ENCODE measurements around the gene ACIN1.

The ACIN1 gene

DNA sequence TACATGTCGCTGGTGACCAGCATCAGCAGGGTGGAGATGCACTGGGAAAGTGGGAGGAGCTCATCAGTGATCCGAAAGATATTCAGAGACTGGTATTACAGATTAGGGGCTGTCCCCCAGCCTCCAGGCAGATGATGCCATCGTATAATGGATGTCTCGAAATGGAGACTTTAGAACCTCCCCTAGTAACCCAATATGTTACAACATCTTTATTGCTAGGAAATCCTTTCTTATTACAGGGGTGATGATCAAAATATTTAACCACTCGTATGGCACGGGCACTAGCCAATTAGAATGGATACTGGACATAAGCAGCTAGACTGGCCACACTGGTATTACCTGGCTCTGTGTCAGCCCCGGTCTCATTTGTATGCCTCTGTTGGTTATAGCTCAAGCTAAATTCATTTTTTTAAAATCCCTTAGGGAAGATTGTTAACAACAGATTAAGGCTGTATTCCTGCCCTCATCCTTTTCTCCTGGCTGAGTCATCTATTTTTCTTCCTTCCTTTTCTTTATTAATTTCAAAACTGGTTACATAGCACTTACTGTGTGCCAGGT lies 34.9 kb upstream of the ACIN1 start:
- no peaks in the 10 kb centered on the region for H3K27me3 ChIP-seq (ENCODE audit: insufficient read depth, poor library complexity, severe bottlenecking)
- no peak for DNase-seq (ENCODE audit: low read depth in 1 of 2, low spot score in 1 of 2)
- no peak overlapping the region for H3K4me3 ChIP-seq (replicated peaks; ENCODE audit: insufficient read depth, low read length)

DNA sequence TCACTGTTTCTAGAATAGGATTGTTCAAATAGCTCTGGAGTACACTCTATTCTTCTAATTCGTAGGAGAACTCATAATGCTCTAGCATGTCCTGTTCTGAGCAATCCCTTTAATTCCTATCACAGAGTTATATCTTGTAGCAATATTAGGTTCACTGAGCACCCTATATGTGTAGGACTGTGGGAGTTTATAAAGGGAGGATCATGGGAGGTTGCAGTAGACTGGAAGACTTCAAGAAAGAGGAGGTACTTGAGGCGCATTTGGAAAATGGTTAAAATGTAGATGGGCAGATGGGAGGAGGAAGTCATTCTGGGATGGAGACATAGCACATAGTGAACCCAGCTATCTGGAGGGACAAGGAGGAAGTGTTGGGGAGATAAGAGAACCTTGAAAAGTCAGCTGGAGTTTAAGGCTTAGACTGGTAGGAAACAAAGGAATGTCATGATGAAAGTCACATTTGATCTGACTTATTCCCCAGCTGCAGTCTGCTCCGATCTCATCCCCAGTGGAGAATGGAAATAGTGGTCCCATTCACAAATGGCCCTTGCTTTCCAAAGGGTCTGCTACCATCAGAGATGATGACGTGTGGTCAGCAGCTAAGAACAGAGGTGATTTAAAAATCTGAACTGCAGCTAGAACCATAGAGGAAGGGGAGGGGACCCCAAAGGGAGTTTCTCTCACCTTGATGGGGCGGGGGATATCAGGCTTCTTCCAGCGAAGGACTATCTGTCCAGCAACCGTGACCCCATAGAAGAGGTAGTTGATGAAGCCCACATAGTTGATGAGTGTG lies 34.2 kb upstream of the ACIN1 start:
- DNase-seq (ENCODE audit: low read depth in 1 of 2, low spot score in 1 of 2): peak in 1 of 2 experiments; percentile 59
- Histone ChIP-seq H3K4me3 (replicated peaks; ENCODE audit: insufficient read depth, low read length) (no peak overlapping the region), H3K27me3 (ENCODE audit: insufficient read depth, poor library complexity, severe bottlenecking) (no peaks in the 10 kb centered on the region), H3K27ac (replicated peaks) (peak overlapping the region; percentile 24; the same call in 1 of the 2 replicates)
- TF ChIP-seq POLR2AphosphoS5 (IDR thresholded peaks at IDR 0.05; ENCODE audit: low read depth): no peak
- TF ChIP-seq, protein P1, sequence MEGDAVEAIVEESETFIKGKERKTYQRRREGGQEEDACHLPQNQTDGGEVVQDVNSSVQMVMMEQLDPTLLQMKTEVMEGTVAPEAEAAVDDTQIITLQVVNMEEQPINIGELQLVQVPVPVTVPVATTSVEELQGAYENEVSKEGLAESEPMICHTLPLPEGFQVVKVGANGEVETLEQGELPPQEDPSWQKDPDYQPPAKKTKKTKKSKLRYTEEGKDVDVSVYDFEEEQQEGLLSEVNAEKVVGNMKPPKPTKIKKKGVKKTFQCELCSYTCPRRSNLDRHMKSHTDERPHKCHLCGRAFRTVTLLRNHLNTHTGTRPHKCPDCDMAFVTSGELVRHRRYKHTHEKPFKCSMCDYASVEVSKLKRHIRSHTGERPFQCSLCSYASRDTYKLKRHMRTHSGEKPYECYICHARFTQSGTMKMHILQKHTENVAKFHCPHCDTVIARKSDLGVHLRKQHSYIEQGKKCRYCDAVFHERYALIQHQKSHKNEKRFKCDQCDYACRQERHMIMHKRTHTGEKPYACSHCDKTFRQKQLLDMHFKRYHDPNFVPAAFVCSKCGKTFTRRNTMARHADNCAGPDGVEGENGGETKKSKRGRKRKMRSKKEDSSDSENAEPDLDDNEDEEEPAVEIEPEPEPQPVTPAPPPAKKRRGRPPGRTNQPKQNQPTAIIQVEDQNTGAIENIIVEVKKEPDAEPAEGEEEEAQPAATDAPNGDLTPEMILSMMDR (IDR thresholded peaks at IDR 0.05; ENCODE audit: insufficient read depth, low read length): no peak
- TF ChIP-seq SPI1 (IDR thresholded peaks at IDR 0.05; ENCODE audit: borderline replicate concordance, low read depth): peak; percentile 85
- TF ChIP-seq, protein P2, sequence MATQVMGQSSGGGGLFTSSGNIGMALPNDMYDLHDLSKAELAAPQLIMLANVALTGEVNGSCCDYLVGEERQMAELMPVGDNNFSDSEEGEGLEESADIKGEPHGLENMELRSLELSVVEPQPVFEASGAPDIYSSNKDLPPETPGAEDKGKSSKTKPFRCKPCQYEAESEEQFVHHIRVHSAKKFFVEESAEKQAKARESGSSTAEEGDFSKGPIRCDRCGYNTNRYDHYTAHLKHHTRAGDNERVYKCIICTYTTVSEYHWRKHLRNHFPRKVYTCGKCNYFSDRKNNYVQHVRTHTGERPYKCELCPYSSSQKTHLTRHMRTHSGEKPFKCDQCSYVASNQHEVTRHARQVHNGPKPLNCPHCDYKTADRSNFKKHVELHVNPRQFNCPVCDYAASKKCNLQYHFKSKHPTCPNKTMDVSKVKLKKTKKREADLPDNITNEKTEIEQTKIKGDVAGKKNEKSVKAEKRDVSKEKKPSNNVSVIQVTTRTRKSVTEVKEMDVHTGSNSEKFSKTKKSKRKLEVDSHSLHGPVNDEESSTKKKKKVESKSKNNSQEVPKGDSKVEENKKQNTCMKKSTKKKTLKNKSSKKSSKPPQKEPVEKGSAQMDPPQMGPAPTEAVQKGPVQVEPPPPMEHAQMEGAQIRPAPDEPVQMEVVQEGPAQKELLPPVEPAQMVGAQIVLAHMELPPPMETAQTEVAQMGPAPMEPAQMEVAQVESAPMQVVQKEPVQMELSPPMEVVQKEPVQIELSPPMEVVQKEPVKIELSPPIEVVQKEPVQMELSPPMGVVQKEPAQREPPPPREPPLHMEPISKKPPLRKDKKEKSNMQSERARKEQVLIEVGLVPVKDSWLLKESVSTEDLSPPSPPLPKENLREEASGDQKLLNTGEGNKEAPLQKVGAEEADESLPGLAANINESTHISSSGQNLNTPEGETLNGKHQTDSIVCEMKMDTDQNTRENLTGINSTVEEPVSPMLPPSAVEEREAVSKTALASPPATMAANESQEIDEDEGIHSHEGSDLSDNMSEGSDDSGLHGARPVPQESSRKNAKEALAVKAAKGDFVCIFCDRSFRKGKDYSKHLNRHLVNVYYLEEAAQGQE (IDR thresholded peaks at IDR 0.05; ENCODE audit: insufficient replicate concordance, low read depth): no peak
- TF ChIP-seq GABPA (IDR thresholded peaks at IDR 0.05; ENCODE audit: low read depth): no peak

More for the DNA sequence above, 34.9 kb upstream of the ACIN1 start:
- H3K27ac ChIP-seq (replicated peaks): peak overlapping the region; percentile 58
- TF ChIP-seq, protein P2 (IDR thresholded peaks at IDR 0.05; ENCODE audit: insufficient replicate concordance, low read depth): no peak
- TF ChIP-seq GABPA (IDR thresholded peaks at IDR 0.05; ENCODE audit: low read depth) (no peak), SPI1 (IDR thresholded peaks at IDR 0.05; ENCODE audit: borderline replicate concordance, low read depth) (no peak), POLR2AphosphoS5 (IDR thresholded peaks at IDR 0.05; ENCODE audit: low read depth) (no peak)
- TF ChIP-seq, protein P1 (IDR thresholded peaks at IDR 0.05; ENCODE audit: insufficient read depth, low read length): no peak

DNA sequence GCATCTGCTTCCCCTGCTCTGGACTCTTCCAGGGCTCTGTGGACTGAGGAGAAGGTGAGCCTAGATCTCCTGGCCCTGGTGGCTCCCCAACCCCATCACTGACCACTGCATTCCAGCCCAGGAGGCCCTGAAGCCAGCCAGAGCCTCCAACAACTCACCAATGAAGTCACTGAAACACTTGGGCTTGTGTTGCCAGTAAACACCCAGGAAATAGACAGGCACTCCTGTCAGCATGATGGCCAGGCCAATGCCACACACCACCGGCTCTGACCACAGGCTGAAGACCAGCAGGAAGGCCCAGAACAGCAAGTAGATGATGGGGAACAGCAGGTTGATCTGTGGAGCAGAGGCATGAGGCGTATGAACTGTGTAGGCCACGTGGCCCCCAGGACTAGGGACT lies 32.9 kb upstream of the ACIN1 start:
- DNase-seq (ENCODE audit: low read depth in 1 of 2, low spot score in 1 of 2): no peak
- TF ChIP-seq, protein P2 (IDR thresholded peaks at IDR 0.05; ENCODE audit: insufficient replicate concordance, low read depth): no peak
- TF ChIP-seq GABPA (IDR thresholded peaks at IDR 0.05; ENCODE audit: low read depth): no peak
- TF ChIP-seq, protein P1 (IDR thresholded peaks at IDR 0.05; ENCODE audit: insufficient read depth, low read length): no peak
- TF ChIP-seq POLR2AphosphoS5 (IDR thresholded peaks at IDR 0.05; ENCODE audit: low read depth): no peak
- TF ChIP-seq SPI1 (IDR thresholded peaks at IDR 0.05; ENCODE audit: borderline replicate concordance, low read depth): no peak
- Histone ChIP-seq H3K27ac (replicated peaks) (no peak overlapping the region), H3K4me3 (replicated peaks; ENCODE audit: insufficient read depth, low read length) (no peak overlapping the region), H3K27me3 (ENCODE audit: insufficient read depth, poor library complexity, severe bottlenecking) (no peaks in the 10 kb centered on the region)
